IMR-90 (cell line): Measurements from ENCODE around the gene BOLA1. TPM values are rescaled to one million over a fixed set of nuclear protein-coding genes. Genes with fewer than 3 reads are reported as not detected.
A peak's percentile ranks its signal among the peaks of the same experiment; 100 is the strongest.

Source experiments
- ATAC-seq: fragments of 200-7000 bp; cut with Tn5 transposase; 2 replicates; pipeline ENCODE4 v1.9.1; 2020; ENCODE audit warnings: low read depth, mild to moderate bottlenecking, moderate library complexity
- BruUV-seq: library from RNA; stranded (reverse); fragments of 400-500 nt; replicated peaks from 2 replicates; lab custom pipeline; 2021; lab: Mats Ljungman, UMichigan
- CTCF ChIA-PET: fragments of 300-600 bp; formaldehyde crosslinking; extraction: SDS; loops from one replicate; lab custom pipeline; 2021; ENCODE audit warnings: antibody characterized with exemption; lab: Yijun Ruan, JAX
- POLR2A ChIA-PET: fragments of 300-600 bp; sonication (Branson Sonifier 250); formaldehyde crosslinking; loops from one replicate; lab custom pipeline; 2022; ENCODE audit warnings: antibody characterized with exemption; ENCODE audit not compliant: unreplicated experiment; lab: Charles Lee
- DNase-seq: peaks from one replicate; pipeline ENCODE4 v3.0.0; 2013
- H2AFZ ChIP-seq: replicated peaks from 2 replicates; pipeline ENCODE3; 2013; ENCODE audit warnings: low read length, mild to moderate bottlenecking; ENCODE audit not compliant: poor library complexity
- H2AK5ac ChIP-seq: 2 replicates; pipeline ENCODE4 v1.6.1; 2013; ENCODE audit warnings: low read depth, low read length, inconsistent platforms
- H2AK9ac ChIP-seq: replicated peaks from 2 replicates; pipeline ENCODE3; 2013; ENCODE audit warnings: mild to moderate bottlenecking, low read depth, low read length, moderate library complexity; ENCODE audit not compliant: poor library complexity
- H2BK120ac ChIP-seq: 2 replicates; pipeline ENCODE4 v1.6.1; 2013; ENCODE audit warnings: low read depth, low read length, inconsistent platforms
- H2BK15ac ChIP-seq: 3 replicates; pipeline ENCODE4 v1.6.1; 2013; ENCODE audit warnings: low read depth, low read length, inconsistent platforms
- H2BK20ac ChIP-seq: 2 replicates; pipeline ENCODE4 v1.6.1; 2013; ENCODE audit warnings: low read depth, mild to moderate bottlenecking, inconsistent platforms, low read length, moderate library complexity
- H2BK5ac ChIP-seq: 2 replicates; pipeline ENCODE4 v1.6.1; 2013; ENCODE audit warnings: mild to moderate bottlenecking, low read depth, low read length, inconsistent platforms; ENCODE audit not compliant: poor library complexity, severe bottlenecking
- H3K14ac ChIP-seq: replicated peaks from 2 replicates; pipeline ENCODE4 v1.6.1; 2013; ENCODE audit warnings: low read depth, low read length, inconsistent platforms
- H3K18ac ChIP-seq: 2 replicates; pipeline ENCODE4 v1.6.1; 2013; ENCODE audit warnings: low read depth, low read length, control low read depth
- H3K23ac ChIP-seq: 2 replicates; pipeline ENCODE4 v1.6.1; 2013; ENCODE audit warnings: low read depth, low read length, inconsistent platforms
- H3K27ac ChIP-seq: 2 replicates; pipeline ENCODE4 v1.5.1; 2013; ENCODE audit warnings: mild to moderate bottlenecking, control low read depth, low read length; ENCODE audit not compliant: insufficient read depth
- H3K27me3 ChIP-seq: 2 replicates; pipeline ENCODE4 v1.6.1; 2013; ENCODE audit warnings: low read length; ENCODE audit not compliant: control insufficient read depth, insufficient read depth
- H3K36me3 ChIP-seq: 2 replicates; pipeline ENCODE4 v1.6.1; 2013; ENCODE audit warnings: low read length, mixed read lengths; ENCODE audit not compliant: control insufficient read depth, insufficient read depth
- H3K4ac ChIP-seq: 2 replicates; pipeline ENCODE4 v1.6.1; 2013; ENCODE audit warnings: low read depth, low read length, inconsistent platforms
- H3K4me1 ChIP-seq: 2 replicates; pipeline ENCODE4 v1.6.1; 2013; ENCODE audit warnings: low read length, mixed read lengths; ENCODE audit not compliant: control insufficient read depth, insufficient read depth
- H3K4me2 ChIP-seq: 2 replicates; pipeline ENCODE4 v1.6.1; 2013; ENCODE audit warnings: low read depth, mild to moderate bottlenecking, control low read depth, low read length, moderate library complexity
- H3K4me3 ChIP-seq: 2 replicates; pipeline ENCODE4 v1.5.1; 2013; ENCODE audit warnings: low read depth, mild to moderate bottlenecking, control low read depth, low read length, moderate library complexity; ENCODE audit not compliant: insufficient read depth
- H3K56ac ChIP-seq: 2 replicates; pipeline ENCODE4 v1.6.1; 2013; ENCODE audit warnings: low read length, inconsistent platforms; ENCODE audit not compliant: insufficient read depth; ENCODE audit errors: extremely low read depth
- H3K79me1 ChIP-seq, 2 experiments: 2 replicates each; pipeline ENCODE4 v1.6.1; 2013; ENCODE audit warnings: low read length in 2 of 2, inconsistent platforms in 1 of 2, low read depth in 1 of 2
- H3K9ac ChIP-seq: 2 replicates; pipeline ENCODE4 v1.6.1; 2013; ENCODE audit warnings: low read depth, low read length, control low read depth
- H3K9me1 ChIP-seq: 2 replicates; pipeline ENCODE4 v1.6.1; 2013; ENCODE audit warnings: low read length, inconsistent platforms; ENCODE audit not compliant: insufficient read depth
- H3K9me3 ChIP-seq: 2 replicates; pipeline ENCODE4 v1.6.1; 2013; ENCODE audit warnings: low read length; ENCODE audit not compliant: control insufficient read depth, insufficient read depth
- H4K20me1 ChIP-seq: 2 replicates; pipeline ENCODE4 v1.6.1; 2013; ENCODE audit warnings: low read length, inconsistent platforms; ENCODE audit not compliant: insufficient read depth
- H4K5ac ChIP-seq: 2 replicates; pipeline ENCODE4 v1.6.1; 2013; ENCODE audit warnings: mild to moderate bottlenecking, low read depth, low read length, control low read depth
- H4K8ac ChIP-seq, 2 experiments: 2 replicates each; pipeline ENCODE4 v1.6.1; 2013; ENCODE audit warnings: low read depth in 2 of 2, low read length in 2 of 2, control low read depth in 1 of 2, inconsistent platforms in 1 of 2
- H4K91ac ChIP-seq: 2 replicates; pipeline ENCODE4 v1.6.1; 2013; ENCODE audit warnings: low read depth, low read length, inconsistent platforms; ENCODE audit not compliant: insufficient read depth
- BHLHE40 ChIP-seq: fragments of 150-350 bp; IDR thresholded peaks from 2 replicates; pipeline ENCODE4 v1.6.1; 2016; ENCODE audit warnings: mild to moderate bottlenecking, low read depth, low read length
- CEBPB ChIP-seq: IDR thresholded peaks from 2 replicates; pipeline ENCODE4 v1.6.1; 2012; ENCODE audit warnings: low read depth, low read length, improper control_type of control experiment
- CHD1 ChIP-seq: IDR thresholded peaks from 2 replicates; pipeline ENCODE4 v1.6.1; 2012; ENCODE audit warnings: low read depth, low read length, improper control_type of control experiment
- MAFK ChIP-seq: IDR thresholded peaks from 2 replicates; pipeline ENCODE4 v1.6.1; 2012; ENCODE audit warnings: low read depth, low read length, improper control_type of control experiment
- MXI1 ChIP-seq: IDR thresholded peaks from 2 replicates; pipeline ENCODE4 v1.6.1; 2012; ENCODE audit warnings: low read depth, mild to moderate bottlenecking, low read length, moderate library complexity, borderline replicate concordance
- NFE2L2 ChIP-seq: fragments of 150-350 bp; IDR thresholded peaks from 2 replicates; pipeline ENCODE4 v1.6.1; 2016; ENCODE audit warnings: low read depth, mild to moderate bottlenecking, low read length
- POLR2A ChIP-seq: IDR thresholded peaks from 2 replicates; pipeline ENCODE4 v1.6.1; 2012; ENCODE audit warnings: mild to moderate bottlenecking, low read depth, low read length
- RAD21 ChIP-seq: IDR thresholded peaks from 2 replicates; pipeline ENCODE4 v1.6.1; 2012; ENCODE audit warnings: low read length, improper control_type of control experiment
- RCOR1 ChIP-seq: IDR thresholded peaks from 2 replicates; pipeline ENCODE4 v1.6.1; 2012; ENCODE audit warnings: mild to moderate bottlenecking, low read length, improper control_type of control experiment; ENCODE audit not compliant: insufficient replicate concordance
- RFX5 ChIP-seq: IDR thresholded peaks from 2 replicates; pipeline ENCODE4 v1.8.0; 2012; ENCODE audit warnings: low read depth, mild to moderate bottlenecking, low read length, moderate library complexity
- SMC3 ChIP-seq: fragments of 150-350 bp; IDR thresholded peaks from 2 replicates; pipeline ENCODE4 v1.6.1; 2016; ENCODE audit warnings: low read depth, mild to moderate bottlenecking, antibody characterized with exemption, low read length, moderate library complexity
- WGBS, 2 experiments: methylation state at CpG; one replicate each; pipeline versions ENCODE4 v1.1.5 to v1.1.7; 2013; ENCODE audit warnings: missing lambda C conversion rate in 2 of 2; ENCODE audit not compliant: insufficient read length in 1 of 2; ENCODE audit errors: extremely low coverage in 2 of 2; 5-methylcytosine and 5-hydroxymethylcytosine counted together
- dilution Hi-C: fragments of 300-500 bp; cut with HindIII; formaldehyde crosslinking; loops from one replicate; pipeline ENCODE4 v1.14.3; 2018; ENCODE audit warnings: low sequenced_read_pairs; ENCODE audit not compliant: unreplicated experiment
- in situ Hi-C: fragments of 300-500 bp; cut with MboI; formaldehyde crosslinking; loops from 3 replicates; pipeline ENCODE4 v1.14.3; 2019; ENCODE audit warnings: low sequenced_read_pairs, inconsistent platforms, mixed read lengths
- intact Hi-C: fragments of 100-400 bp; cut with micrococcal nuclease; formaldehyde crosslinking; loops from 2 replicates; pipeline ENCODE4 v1.10.0; 2022
- polyA plus RNA-seq, 3 experiments: library from polyadenylated mRNA; depleted of rRNA; stranded (reverse); fragments of >200 nt; gene quantifications; 2 replicates each; pipeline ENCODE4 v1.2.3, GENCODE V29; 2012; ENCODE audit warnings: low replicate concordance in 1 of 3
- total RNA-seq: library from RNA; depleted of rRNA; stranded (reverse); fragments of >200 nt; gene quantifications from 2 replicates; pipeline ENCODE4 v1.2.3, GENCODE V29; 2012
- TF ChIP-seq, protein P1 (sequence below): fragments of 150-350 bp; IDR thresholded peaks from 2 replicates; pipeline ENCODE4 v1.6.1; 2017; ENCODE audit warnings: mild to moderate bottlenecking, antibody characterized with exemption, low read length, low read depth
- TF ChIP-seq, protein P2 (sequence below): fragments of 150-350 bp; IDR thresholded peaks from 2 replicates; pipeline ENCODE4 v1.6.1; 2016; ENCODE audit warnings: low read depth, mild to moderate bottlenecking, low read length, moderate library complexity, borderline replicate concordance

The BOLA1 gene
- total and polyA plus RNA-seq, 2 of the 4 experiments (the other 2 are of a cell fraction) = 3.4 to 12.6 TPM

DNA sequence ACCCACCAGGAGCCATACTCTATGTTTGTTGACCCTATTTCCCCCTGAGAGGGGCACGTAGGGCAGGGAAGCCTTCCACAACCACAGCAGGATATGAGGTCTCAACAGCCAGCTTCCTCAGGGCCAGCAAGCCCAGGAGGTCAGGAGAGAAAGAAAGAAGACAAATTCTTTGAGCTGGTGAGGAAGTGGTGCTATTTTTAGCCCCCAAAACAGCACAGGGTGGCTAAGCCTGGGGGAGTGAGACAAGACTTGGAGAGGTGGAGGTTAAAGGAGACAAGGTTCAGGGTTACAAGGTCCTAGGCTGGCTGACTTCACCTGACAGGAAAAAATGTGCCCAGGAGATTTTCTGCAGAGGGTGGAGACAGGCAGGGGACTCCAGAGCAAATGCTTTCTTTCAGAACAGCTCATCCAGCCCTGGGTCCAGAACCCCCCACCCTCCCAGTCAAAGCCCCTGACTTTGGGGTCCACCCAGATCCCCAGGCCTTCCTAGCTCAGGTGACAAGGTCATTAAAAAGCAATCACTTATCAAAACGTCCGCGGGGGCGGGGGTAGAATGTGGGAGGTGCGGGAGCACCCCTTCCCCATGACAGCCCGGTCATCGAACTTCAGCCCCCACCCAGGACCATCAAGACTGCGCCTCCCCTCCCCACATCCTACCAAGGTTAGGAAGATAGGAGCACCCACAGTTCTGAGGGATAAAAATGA lies 17.0 kb downstream of the BOLA1 start (continued):
- TF ChIP-seq RFX5 (no peak), RCOR1 (no peak), NFE2L2 (no peak)
- TF ChIP-seq, protein P1, sequence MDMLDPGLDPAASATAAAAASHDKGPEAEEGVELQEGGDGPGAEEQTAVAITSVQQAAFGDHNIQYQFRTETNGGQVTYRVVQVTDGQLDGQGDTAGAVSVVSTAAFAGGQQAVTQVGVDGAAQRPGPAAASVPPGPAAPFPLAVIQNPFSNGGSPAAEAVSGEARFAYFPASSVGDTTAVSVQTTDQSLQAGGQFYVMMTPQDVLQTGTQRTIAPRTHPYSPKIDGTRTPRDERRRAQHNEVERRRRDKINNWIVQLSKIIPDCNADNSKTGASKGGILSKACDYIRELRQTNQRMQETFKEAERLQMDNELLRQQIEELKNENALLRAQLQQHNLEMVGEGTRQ = no peak

DNA sequence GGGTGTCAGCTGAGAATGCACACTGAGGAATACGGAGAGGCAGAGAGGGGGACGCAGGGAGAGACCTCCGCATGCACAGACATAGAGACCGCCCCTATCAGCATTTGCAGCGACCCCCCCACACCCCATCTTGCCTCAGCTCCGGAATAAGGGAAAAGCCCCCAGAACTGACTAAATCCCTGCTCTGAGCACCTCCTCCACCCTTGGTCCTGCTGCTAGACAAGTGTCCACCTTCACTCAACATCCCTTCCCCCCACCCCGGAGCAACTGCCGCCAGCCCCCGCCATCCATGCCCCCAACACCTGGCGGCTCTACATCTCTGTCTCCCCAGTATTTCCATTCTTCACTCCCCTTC lies 17.5 kb downstream of the BOLA1 start:
- peak overlapping the region; percentile 100 for H3K4me2 ChIP-seq
- H3K14ac ChIP-seq = 0 out of 2 replicates have a peak overlapping the region, but pooled peaks have one; percentile 45
- POLR2A ChIA-PET = interaction anchor here (0.6 kb wide), 1 partner anchor 8 kb away, joined by 5 read pairs; no protein-coding TSS in a partner anchor
- peak overlapping the region; percentile 98 for H3K4me3 ChIP-seq
- H3K18ac ChIP-seq = no peak overlapping the region
- H3K4ac ChIP-seq = peak overlapping the region; percentile 82; the same call in 1 of the 2 replicates
- peak overlapping the region in 1 of 2 experiments; percentile 25; a peak in 1 of 4 replicates for H4K8ac ChIP-seq
- in situ Hi-C loops (no loop called here), intact Hi-C loops (no loop called here), dilution Hi-C loops (no loop called here)
- peak overlapping the region; percentile 99 for H2AFZ ChIP-seq
- H2BK15ac ChIP-seq = no peak overlapping the region
- H3K9me1 ChIP-seq = peaks cover 19% of the 10 kb centered on the region
- peak overlapping the region; percentile 95 for H2AK5ac ChIP-seq
- H2BK120ac ChIP-seq = no peak overlapping the region
- peak overlapping the region; percentile 92; the same call in 1 of the 2 replicates for H3K9ac ChIP-seq
- H3K27me3 ChIP-seq = no peaks in the 10 kb centered on the region
- DNase-seq = no peak
- no peaks in the 10 kb centered on the region for H3K9me3 ChIP-seq
- no peak overlapping the region for H2BK5ac ChIP-seq
- H3K27ac ChIP-seq = no peak overlapping the region
- no peak overlapping the region for H4K91ac ChIP-seq
- no peak overlapping the region for H3K56ac ChIP-seq
- peaks cover 5 to 30% of the 10 kb centered on the region in 2 experiments; a peak in 3 of 4 replicates for H3K79me1 ChIP-seq
- ATAC-seq = no peak
- H4K20me1 ChIP-seq = no peaks in the 10 kb centered on the region
- no TSS peak for BruUV-seq
- H3K23ac ChIP-seq = peak overlapping the region; percentile 90; the same call in 1 of the 2 replicates
- peaks cover 12% of the 10 kb centered on the region for H3K4me1 ChIP-seq
- H2BK20ac ChIP-seq = no peak overlapping the region
- 0% methylated on average over 1 of the region's 10 CpGs; no CpG with 5 or more reads in 1 of the 2 experiments for WGBS, 2 experiments
- H3K36me3 ChIP-seq = peaks cover 10% of the 10 kb centered on the region
- H2AK9ac ChIP-seq = peak overlapping the region; percentile 97
- CTCF ChIA-PET = no interaction called here
- H4K5ac ChIP-seq = no peak overlapping the region
- TF ChIP-seq MAFK = no peak
- no peak for TF ChIP-seq MXI1
- no peak for TF ChIP-seq RCOR1
- no peak for TF ChIP-seq RAD21
- TF ChIP-seq NFE2L2 = no peak
- TF ChIP-seq SMC3 = no peak
- no peak for TF ChIP-seq RFX5
- TF ChIP-seq, protein P1 = no peak
- TF ChIP-seq, protein P2, sequence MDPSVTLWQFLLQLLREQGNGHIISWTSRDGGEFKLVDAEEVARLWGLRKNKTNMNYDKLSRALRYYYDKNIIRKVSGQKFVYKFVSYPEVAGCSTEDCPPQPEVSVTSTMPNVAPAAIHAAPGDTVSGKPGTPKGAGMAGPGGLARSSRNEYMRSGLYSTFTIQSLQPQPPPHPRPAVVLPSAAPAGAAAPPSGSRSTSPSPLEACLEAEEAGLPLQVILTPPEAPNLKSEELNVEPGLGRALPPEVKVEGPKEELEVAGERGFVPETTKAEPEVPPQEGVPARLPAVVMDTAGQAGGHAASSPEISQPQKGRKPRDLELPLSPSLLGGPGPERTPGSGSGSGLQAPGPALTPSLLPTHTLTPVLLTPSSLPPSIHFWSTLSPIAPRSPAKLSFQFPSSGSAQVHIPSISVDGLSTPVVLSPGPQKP = no peak
- TF ChIP-seq CHD1 = no peak
- TF ChIP-seq BHLHE40 = no peak
- TF ChIP-seq POLR2A = no peak
- TF ChIP-seq CEBPB = no peak
